Lung (tissue), 12 donors: ENCODE results near the gene GOLGA8J. TPM values are rescaled to one million over a fixed set of nuclear protein-coding genes. Genes with fewer than 3 reads are reported as not detected.

Experiments used
- ATAC-seq: fragments of 200-7000 bp; cut with Tn5 transposase; one replicate; pipeline ENCODE4 v1.9.1; 2020; ENCODE audit warnings: moderate number of reproducible peaks; ENCODE audit not compliant: insufficient read depth, low FRiP score
- DNase-seq, 3 donors: peaks; one replicate each; pipeline ENCODE4 v3.0.0-alpha.2; 2013 to 2017
- H3K27ac ChIP-seq, 2 donors: one replicate each; pipeline ENCODE4 v1.5.1; 2013; ENCODE audit warnings: mild to moderate bottlenecking in 2 of 2, moderate library complexity in 2 of 2, control low read depth in 1 of 2, inconsistent platforms in 1 of 2, low read depth in 1 of 2, low read length in 1 of 2
- H3K27me3 ChIP-seq, 3 donors: one replicate each; pipeline ENCODE4 v1.5.1; 2013; ENCODE audit warnings: low read length in 2 of 3; ENCODE audit not compliant: control insufficient read depth in 3 of 3, insufficient read depth in 3 of 3
- H3K36me3 ChIP-seq, 4 donors: one replicate each; pipeline ENCODE4 v1.5.1; 2013; ENCODE audit warnings: low read length in 4 of 4, mild to moderate bottlenecking in 1 of 4, moderate library complexity in 1 of 4; ENCODE audit not compliant: control insufficient read depth in 4 of 4, insufficient read depth in 4 of 4
- H3K4me1 ChIP-seq, 5 donors: one replicate each; pipeline ENCODE4 v1.5.1; 2013; ENCODE audit warnings: low read length in 5 of 5, mild to moderate bottlenecking in 2 of 5, moderate library complexity in 1 of 5; ENCODE audit not compliant: control insufficient read depth in 5 of 5, insufficient read depth in 5 of 5
- H3K4me3 ChIP-seq: one replicate; pipeline ENCODE4 v1.5.1; 2013; ENCODE audit warnings: mild to moderate bottlenecking, control low read depth, moderate library complexity
- H3K9ac ChIP-seq, 2 donors: one replicate each; pipeline ENCODE4 v1.5.1; 2013; ENCODE audit warnings: low read length in 2 of 2, control low read depth in 1 of 2; ENCODE audit not compliant: insufficient read depth in 1 of 2
- H3K9me3 ChIP-seq, 4 donors: one replicate each; pipeline ENCODE4 v1.5.1; 2013; ENCODE audit warnings: low read length in 3 of 4, mild to moderate bottlenecking in 1 of 4, moderate library complexity in 1 of 4; ENCODE audit not compliant: control insufficient read depth in 4 of 4, insufficient read depth in 3 of 4
- WGBS, 2 donors: extraction: QIAGEN DNeasy Blood & Tissue Kit; methylation state at CpG; one replicate each; pipeline ENCODE4 v1.1.7; 2013; 5-methylcytosine and 5-hydroxymethylcytosine counted together
- polyA plus RNA-seq, 2 donors: library from polyadenylated mRNA; stranded (reverse); fragments of 200-250 nt; gene quantifications; one replicate each; pipeline ENCODE4 v1.2.1, GENCODE V29; 2013
- total RNA-seq, 2 donors: library from RNA; depleted of rRNA in 1 of 2; stranded (reverse); fragments of >200 nt in 1 of 2; gene quantifications; one replicate each; pipeline ENCODE4 v1.2.1, GENCODE V29; 2014 to 2021
- TF ChIP-seq, protein P1 (sequence below): IDR thresholded peaks from 2 replicates; pipeline ENCODE4 v1.5.1; 2012; ENCODE audit warnings: mild to moderate bottlenecking; ENCODE audit errors: control extremely low read depth, extremely low read depth
- donor health status: control.
- donor health status: control.
- donor health status: Bipolar disorder and iron deficiency.
- donor health status: healthy.
- donor health status: DM: yes; HTN: yes; CAD: no.

GOLGA8J gene
- total and polyA plus RNA-seq, 4 donors: 0.20 TPM; not detected in 3

DNA sequence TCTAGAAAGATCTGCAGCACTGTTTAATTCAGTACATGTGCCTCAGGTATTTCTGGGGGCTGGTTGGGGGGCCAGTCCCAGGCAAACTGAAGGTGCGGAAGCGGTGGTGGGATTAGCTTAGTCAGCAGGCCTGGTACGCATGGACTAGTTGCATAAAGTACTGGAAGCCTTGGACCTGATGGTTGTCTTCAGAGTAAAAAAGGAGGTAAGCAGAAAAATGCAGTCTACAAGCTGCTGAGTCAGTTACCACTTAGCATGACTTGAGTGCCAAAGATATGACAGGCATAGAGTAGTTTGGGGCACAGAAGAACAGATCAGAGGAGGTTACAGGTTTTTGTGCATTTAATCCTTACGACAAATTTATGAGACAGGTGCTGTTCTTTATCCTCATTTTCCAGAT lies 19.9 kb upstream of the GOLGA8J start:
- Histone ChIP-seq H3K9ac (no peak overlapping the region), H3K9me3 (peaks cover 0 to 2% (median 0%) of the 10 kb centered on the region in 4 donors), H3K4me3 (no peak overlapping the region), H3K27ac (no peak overlapping the region), H3K36me3 (no peaks in the 10 kb centered on the region), H3K4me1 (peaks cover 0 to 7% (median 0%) of the 10 kb centered on the region in 5 donors), H3K27me3 (no peaks in the 10 kb centered on the region)
- 93% methylated on average over 4 of the region's 4 CpGs for WGBS, 2 donors
- DNase-seq (no peak), ATAC-seq (no peak)
- TF ChIP-seq, protein P1, sequence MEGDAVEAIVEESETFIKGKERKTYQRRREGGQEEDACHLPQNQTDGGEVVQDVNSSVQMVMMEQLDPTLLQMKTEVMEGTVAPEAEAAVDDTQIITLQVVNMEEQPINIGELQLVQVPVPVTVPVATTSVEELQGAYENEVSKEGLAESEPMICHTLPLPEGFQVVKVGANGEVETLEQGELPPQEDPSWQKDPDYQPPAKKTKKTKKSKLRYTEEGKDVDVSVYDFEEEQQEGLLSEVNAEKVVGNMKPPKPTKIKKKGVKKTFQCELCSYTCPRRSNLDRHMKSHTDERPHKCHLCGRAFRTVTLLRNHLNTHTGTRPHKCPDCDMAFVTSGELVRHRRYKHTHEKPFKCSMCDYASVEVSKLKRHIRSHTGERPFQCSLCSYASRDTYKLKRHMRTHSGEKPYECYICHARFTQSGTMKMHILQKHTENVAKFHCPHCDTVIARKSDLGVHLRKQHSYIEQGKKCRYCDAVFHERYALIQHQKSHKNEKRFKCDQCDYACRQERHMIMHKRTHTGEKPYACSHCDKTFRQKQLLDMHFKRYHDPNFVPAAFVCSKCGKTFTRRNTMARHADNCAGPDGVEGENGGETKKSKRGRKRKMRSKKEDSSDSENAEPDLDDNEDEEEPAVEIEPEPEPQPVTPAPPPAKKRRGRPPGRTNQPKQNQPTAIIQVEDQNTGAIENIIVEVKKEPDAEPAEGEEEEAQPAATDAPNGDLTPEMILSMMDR: no peak

DNA sequence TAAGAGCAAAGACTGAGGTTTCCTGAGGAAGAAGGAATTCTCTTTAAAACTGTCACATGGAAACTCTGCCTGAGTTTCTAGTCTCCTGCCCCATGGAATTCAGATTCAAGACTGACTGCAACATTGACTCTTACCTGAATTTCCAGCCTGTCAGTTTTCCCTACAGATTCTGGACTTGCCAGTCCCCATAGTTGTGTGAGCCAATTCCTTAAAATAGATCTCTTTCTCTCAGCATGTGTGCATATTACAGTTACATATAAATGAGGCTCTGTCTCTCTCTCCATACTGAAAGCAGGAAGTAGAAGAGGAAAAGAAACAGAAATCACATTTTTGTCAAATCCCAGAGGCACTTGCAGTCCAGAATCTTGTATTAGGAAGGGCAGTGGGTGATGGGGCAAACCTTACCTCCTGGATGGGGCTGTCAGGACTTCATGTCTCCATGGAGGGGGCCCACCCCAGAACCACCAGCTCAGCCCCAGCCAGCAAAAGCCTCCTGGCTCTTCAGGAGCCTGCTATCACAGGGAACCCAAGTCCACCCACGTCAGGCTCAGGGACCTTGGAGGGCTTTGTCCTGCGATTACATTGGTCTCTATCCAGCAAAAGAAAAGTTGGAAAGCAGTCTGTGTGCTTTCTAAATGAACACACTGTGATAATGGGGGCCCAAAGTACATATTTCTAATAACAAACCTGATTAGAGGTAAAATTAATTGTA lies 18.8 kb upstream of the GOLGA8J start:
- TF ChIP-seq, protein P1: no peak
- Histone ChIP-seq H3K36me3 (no peaks in the 10 kb centered on the region), H3K4me1 (peaks cover 0 to 7% (median 0%) of the 10 kb centered on the region in 5 donors), H3K27ac (no peak overlapping the region), H3K9ac (no peak overlapping the region), H3K27me3 (no peaks in the 10 kb centered on the region), H3K4me3 (no peak overlapping the region), H3K9me3 (peaks cover 0 to 2% (median 0%) of the 10 kb centered on the region in 4 donors)
- peak in 1 of 3 donors; percentile 12 for DNase-seq
- WGBS, 2 donors: 57 to 65% methylated on average over 2 of the region's 2 CpGs
- no peak for ATAC-seq

DNA sequence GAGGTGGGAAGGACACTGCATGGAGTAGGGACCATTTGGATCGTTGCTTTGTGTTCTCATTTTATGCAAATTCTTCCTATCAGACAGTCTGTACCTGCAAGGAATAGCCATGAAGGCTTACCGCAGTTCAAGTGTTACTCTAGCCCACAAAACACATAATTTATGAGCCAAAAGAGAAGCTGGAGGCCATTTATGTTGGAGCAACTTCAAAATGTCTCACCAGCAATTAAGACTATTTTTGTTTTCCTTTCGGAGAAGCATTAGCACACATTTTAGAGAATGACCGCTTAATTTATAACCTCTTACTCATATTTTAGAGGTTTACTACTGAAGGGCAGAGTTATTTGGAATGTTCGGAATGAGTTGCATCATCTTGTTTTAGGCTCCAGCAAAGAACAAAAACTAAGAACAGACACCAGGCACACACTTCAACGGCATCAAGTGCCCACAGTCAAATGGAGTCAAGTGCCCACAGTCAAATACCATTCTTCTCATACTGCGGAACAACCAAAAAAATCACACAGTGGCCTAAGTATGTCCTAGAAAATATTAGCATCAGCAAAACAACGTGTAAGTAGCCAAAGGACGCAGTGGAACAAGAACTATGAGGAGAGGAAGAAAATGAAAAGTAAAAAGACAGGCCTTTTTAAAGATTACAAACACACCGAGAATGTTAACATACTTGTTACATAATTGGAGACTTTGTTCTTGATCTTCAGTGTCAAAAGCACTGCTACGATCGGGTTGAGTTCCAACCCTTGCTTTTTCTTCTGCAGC lies 17.5 kb upstream of the GOLGA8J start:
- DNase-seq: peak; percentile 34 to 58 (median 43)
- no peak overlapping the region for H3K4me3 ChIP-seq

More for the DNA sequence above, 17.5 kb upstream of the GOLGA8J start:
- peak; percentile 78 for ATAC-seq
- no peaks in the 10 kb centered on the region for H3K36me3 ChIP-seq
- no peak overlapping the region for H3K9ac ChIP-seq
- peaks cover 0 to 2% (median 0%) of the 10 kb centered on the region in 4 donors for H3K9me3 ChIP-seq
- H3K27ac ChIP-seq: peak overlapping the region in 1 of 2 donors; percentile 10
- TF ChIP-seq, protein P1: no peak
- WGBS, 2 donors: 59 to 75% methylated on average over 12 of the region's 12 CpGs
- H3K27me3 ChIP-seq: no peaks in the 10 kb centered on the region
- peaks cover 0 to 7% (median 0%) of the 10 kb centered on the region in 5 donors for H3K4me1 ChIP-seq
